ENCODE measurements around the gene SOX9.

SOX9 gene

DNA sequence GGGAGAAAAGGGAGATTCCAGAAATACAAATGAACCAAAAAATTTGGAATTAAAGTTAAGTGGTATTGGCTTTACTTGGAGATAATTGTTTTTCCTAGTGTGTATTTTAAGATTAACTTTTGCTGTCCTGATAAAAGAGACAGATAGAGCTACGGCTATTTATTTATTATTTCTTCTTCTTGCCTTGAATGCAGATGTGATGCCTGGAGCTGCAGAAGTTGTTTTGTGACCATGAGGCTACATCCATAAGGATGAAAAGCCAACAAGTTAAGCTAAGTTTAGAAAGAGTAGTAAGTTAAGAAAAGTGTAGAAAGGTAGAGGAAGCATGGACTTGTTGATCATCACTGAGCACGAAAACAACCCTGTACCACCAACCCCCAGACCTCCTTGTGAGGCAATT, 41.7 kb downstream of the SOX9 start:
- no peak for DNase-seq (ENCODE audit: low read depth)

DNA sequence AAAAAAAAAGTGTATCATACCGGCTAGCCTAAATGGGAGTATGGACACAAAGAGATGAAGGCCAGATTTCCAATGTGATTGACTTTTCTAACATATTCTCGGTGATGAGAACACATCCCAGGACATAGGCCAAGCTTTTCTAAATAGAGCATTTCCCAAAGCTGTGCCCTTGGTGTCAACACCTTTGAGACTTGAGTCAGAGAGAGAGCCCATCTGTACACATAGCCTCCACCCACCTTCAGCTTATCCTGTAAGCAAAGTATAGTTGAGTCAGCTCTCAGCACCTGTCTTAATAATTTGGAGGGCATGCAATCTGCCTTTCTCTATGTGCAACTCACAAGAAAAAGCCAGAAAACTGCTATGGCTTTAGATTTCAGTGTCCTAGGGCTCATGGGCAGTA, 42.7 kb downstream of the SOX9 start:
- DNase-seq (ENCODE audit: low read depth) = no peak

DNA sequence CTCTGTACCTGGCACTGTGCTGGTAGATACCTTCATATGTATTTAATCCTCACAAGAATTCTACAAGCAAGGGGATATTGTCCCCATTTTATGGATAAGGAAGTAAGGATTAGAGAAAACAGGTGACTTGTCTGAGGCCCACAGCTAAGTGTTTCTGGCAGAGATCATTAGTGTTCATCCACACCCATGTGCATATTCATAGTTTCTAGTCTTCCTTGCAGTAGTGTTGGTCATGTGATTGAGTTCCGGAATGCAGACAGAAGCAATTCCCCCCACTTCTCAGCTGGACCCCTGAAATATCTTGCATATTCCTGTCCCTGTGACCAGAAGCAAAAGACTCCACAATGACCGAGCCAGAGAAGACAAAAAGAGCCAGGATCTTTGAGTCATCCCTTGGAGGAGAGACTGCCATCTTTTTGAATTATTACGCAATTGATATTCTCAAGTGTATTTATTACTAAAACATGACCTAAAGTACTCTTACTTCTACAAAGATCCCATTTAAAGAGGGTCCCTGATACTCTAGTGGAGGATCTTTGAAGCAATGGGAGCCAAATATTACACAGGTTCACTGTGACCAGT, 43.4 kb downstream of the SOX9 start:
- no peak for DNase-seq (ENCODE audit: low read depth)

DNA sequence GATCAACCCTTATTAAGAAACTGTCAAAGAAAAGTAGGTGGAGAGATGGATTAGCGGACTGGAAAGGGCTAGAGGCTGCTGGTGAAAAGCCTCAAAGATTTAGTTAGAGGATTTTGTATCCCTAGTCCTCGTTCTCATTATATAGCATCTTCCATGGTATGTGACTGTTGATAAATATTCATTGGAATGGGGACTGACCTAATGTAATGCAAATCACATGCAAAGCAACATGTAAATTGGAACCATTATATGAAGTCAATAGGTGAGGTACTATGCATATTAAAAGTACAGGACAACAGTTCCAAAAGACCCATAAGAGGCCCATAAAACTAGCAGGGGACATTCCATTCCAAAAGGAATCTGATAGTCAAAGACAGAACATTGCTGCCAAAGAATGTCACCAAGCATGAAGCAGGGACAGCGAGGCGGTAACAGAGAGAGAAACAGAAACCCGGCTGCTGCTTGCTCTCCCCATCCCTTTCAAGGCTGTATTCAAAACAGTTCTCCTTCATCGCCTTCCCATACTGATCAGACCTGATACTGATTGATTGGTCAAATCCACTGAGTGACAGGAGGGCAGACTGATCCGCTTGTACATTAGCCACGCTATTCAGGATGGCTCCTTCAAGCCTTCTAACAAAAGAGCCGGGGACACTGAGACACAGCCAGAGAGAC, 44.5 kb downstream of the SOX9 start:
- no peak for DNase-seq (ENCODE audit: low read depth)

DNA sequence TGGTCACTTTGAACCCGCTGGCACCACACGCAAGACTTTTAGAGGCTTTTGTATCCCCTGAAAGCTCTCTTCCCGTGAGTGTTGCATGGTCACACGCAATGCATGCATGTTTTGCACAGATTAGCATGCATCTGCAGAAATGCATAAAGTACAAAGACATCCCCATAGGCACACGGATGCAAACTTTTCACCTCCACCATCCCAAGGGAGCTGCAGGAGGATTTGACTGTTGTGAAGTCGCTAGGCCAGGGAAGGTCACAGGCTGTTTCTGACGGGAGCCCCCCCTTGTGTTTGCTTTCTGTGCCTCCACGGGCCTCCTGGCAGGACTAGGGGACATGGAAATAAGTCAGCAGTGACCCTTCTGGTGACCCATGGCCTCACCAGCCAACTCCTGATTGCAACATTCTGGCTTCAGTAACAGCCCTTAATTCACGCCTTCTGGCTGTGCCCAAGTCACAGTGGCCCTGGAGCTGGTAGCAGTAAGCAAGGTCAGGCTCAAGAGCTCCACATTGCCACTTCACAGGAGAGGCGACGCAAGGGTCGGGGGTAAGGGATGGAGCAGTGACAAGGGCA, 45.1 kb downstream of the SOX9 start:
- no peak for DNase-seq (ENCODE audit: low read depth)

DNA sequence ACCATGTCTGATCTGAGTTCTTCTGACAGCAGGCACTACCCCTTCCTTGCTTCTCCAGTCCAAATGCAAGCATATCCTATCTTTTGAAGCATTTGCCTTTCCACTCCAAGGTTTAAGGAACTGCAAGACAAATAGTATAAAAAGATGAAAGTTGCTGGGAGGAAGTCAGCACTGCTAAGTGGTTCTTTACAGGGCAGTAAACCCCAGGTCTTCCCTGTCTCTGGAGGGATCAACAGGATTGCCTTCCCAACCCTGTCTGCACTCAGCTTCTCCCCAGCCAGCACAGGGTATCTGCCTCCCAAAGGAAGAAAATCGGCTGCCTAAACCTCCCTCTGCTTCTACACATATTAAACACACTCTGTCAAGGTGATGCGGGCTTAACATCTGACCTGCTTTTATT, 46.8 kb downstream of the SOX9 start:
- DNase-seq (ENCODE audit: low read depth) = no peak

DNA sequence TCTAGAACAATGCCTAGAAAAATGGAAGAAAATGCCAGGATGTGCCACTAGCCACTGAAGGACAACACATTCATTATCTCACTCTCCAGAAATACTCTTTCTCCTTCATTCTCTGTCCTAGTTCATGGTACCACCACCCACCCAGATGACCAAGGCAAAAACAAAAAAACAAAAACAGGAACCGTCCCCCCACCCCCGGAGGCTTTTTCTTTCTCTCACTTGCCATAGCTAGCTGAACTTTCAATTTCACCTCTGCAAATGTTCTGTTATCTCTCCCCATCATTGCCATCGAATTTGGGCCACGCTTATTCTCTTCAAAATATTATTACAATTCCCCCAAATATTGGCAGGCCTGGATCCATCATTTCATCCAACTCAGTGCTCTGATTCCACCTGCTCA, 49.0 kb downstream of the SOX9 start:
- DNase-seq (ENCODE audit: low read depth) = no peak

DNA sequence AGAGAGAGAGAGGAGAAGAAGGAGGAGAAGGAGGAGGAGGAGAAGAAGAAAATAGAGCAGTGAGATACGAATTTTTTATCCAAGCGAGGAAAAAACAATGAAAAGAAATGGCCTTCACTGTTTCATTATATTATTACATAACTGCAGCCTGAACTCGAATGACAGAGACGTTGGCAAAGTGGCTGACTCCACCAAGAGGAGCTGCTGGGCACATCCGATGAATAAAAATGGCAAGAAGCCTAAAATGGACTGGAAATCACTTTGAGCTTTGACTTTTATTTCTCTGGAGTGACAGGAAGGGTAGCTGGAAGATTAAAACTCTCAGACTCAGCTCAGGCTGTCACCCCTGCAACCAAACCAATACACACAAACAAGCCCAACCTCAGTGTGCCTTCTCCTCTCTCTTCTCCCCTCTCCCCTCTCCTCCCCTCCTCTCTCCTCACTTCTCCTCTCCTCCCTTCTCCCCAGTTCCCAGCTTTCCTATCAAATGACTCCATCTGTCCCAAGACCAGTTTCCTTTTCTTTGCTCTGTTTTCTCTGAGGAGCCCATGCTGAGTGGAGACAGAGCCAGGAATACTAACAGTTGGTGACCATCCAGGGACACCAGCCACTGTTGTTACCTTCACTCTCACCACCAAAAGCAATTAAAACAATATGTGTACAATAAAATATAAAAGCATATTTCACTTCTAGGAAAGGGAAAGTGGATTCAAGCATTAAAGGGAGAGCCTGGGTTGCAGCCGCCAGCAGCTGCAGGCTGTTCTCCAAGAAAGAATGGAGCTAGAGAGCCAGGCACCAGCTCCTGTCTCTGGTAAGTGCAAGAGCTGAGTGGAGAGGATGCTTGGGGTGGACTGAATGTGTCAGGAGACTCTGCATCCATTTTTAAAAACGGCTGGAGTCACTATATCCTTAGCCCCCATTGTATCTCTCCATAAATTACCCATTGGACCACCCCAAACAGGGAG, 51.2 kb downstream of the SOX9 start:
- no peak for DNase-seq (ENCODE audit: low read depth)

DNA sequence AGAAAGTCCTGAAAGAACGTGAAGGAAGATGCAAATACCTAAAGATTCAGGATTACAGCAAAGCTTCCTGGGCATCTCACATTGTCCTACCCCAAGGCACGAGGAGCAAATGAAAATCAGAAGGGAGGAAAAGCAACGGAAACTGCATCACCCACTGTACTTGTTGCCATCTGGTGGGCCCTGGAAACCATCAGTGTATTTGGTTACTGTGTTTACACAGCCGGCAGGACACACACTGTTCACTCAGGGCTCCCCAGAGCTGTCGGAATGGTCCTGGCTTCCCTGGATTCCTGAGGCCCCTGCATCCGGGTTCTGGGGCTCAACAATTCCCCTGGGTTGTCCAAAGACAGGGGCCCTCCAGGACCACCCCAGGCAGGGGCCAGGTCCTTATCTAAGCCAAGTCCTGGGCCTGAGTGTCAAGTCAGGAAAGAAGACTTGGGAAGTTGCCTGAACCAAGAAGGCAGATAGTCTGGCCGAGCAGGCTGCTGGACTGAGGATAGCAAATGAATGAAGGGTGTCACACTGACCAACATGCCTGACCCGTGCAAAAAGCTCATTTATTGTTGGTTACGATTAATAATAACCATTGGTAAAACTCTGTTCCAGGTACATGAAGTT, 52.8 kb downstream of the SOX9 start:
- DNase-seq (ENCODE audit: low read depth) = no peak

DNA sequence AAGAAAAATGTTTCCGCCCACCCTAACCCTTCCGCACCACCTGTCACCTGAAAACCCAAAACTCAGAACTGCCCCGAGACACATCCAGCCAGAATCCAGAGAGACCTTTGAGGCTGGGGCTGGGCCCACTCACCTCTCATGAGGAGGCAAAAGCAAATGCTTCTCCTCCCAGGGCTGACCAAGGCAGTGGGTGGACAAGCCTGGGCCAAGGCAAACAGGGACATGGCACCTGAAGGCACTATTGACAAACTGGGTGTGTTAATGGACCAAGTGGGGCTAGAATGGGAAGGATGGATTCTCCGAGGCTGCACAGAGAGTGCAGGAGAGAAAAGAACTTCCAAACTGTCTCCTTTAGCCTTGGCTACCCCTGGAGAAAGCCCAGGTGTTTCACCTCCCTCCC, 54.4 kb downstream of the SOX9 start:
- no peak for DNase-seq (ENCODE audit: low read depth)
